Measurements from ENCODE around the gene PDXK.

The PDXK gene

DNA sequence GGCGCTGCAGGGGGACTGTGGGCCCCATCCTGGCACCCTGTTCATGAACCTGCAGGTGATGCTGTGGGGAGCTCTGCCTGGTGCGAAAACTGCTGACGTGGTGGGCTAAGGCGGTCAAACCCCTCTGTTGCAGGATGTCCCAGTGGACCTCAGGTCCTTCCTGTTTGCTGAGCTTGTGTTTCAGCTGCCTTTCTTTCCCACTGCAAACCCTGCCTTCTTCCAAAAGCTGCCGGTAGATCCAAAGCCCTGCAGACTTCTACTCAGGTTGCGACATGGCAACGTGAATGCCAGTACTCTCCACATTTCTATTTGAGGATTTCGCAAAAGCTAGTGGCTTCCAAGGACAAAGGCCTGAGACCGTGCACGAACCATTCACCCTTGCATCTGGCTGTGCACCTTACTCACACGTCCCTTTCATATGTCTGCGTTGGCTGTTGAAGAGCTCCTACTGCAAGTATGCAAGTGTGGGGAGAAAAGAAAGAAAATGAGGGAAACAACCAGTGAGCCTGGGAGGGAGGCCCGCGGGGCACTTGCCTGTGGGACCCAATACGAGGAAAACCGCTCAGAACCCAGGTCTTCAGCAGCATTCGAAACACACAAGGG, 64.3 kb downstream of the PDXK start:
- Histone ChIP-seq H3K9me3 (no peaks in the 10 kb centered on the region), H3K27ac (no peak overlapping the region), H3K4me1 (ENCODE audit: control insufficient read depth in 1 of 2, insufficient read depth in 1 of 2, low read depth in 1 of 2, low read length in 1 of 2) (peaks cover 0 to 11% of the 10 kb centered on the region in 2 experiments), H3K27me3 (no peaks in the 10 kb centered on the region), H3K4me3 (ENCODE audit: low read depth in 1 of 2, low read length in 1 of 2) (no peak overlapping the region), H3K36me3 (no peaks in the 10 kb centered on the region)
- TF ChIP-seq, protein P1, sequence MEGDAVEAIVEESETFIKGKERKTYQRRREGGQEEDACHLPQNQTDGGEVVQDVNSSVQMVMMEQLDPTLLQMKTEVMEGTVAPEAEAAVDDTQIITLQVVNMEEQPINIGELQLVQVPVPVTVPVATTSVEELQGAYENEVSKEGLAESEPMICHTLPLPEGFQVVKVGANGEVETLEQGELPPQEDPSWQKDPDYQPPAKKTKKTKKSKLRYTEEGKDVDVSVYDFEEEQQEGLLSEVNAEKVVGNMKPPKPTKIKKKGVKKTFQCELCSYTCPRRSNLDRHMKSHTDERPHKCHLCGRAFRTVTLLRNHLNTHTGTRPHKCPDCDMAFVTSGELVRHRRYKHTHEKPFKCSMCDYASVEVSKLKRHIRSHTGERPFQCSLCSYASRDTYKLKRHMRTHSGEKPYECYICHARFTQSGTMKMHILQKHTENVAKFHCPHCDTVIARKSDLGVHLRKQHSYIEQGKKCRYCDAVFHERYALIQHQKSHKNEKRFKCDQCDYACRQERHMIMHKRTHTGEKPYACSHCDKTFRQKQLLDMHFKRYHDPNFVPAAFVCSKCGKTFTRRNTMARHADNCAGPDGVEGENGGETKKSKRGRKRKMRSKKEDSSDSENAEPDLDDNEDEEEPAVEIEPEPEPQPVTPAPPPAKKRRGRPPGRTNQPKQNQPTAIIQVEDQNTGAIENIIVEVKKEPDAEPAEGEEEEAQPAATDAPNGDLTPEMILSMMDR (IDR thresholded peaks at IDR 0.05): no peak

DNA sequence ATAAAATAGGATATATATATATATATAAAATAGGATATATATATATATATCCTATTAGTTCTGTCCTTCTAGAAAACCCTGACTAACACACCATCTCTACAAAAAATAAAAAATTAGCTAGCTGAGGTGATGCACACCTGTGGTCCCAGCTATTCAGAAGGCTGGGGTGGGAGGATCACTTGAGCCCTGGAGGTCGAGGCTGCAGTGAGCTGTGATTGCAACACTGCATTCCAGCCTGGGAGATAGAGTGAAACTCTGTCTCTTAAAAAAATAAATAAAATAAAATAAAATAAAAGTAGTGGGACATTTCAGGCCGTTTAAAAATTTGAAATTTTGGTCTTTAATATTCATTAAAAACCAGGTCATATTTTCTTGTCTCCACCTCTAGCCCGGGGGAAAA, 66.2 kb downstream of the PDXK start:
- TF ChIP-seq, protein P1 (IDR thresholded peaks at IDR 0.05): no peak
- Histone ChIP-seq H3K27me3 (no peaks in the 10 kb centered on the region), H3K9me3 (no peaks in the 10 kb centered on the region), H3K27ac (no peak overlapping the region), H3K4me3 (ENCODE audit: low read depth in 1 of 2, low read length in 1 of 2) (no peak overlapping the region), H3K36me3 (no peaks in the 10 kb centered on the region), H3K4me1 (ENCODE audit: control insufficient read depth in 1 of 2, insufficient read depth in 1 of 2, low read depth in 1 of 2, low read length in 1 of 2) (peaks cover 9 to 18% of the 10 kb centered on the region in 2 experiments)

DNA sequence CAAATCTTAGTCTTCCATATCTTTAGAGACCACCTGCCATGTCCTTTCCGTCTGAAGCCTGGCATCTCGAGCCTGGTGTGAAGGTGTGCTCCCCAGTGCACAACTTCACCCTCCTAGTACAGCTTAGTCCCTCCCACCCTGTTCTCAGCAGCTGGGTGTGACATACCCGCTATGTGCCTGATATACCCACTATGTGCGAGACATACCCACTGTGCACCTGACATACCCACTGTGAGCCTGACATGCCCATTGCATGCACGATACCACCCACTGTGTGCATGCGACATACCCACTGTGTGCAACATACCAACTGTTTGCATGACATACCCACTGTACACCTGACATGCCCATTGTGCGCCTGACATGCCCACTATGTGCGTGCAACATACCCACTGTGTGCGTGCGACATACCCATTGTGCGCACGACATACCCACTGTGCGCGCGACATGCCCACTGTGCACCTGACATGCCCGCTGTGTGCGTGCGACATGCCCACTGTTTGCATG, 67.4 kb downstream of the PDXK start:
- H3K4me3 ChIP-seq (ENCODE audit: low read depth in 1 of 2, low read length in 1 of 2): no peak overlapping the region
- TF ChIP-seq, protein P1 (IDR thresholded peaks at IDR 0.05): no peak

GRCh38 chr21:43786807-43787440, 68.0 kb downstream of the PDXK start:
- no peaks in the 10 kb centered on the region for H3K27me3 ChIP-seq
- H3K9me3 ChIP-seq: no peaks in the 10 kb centered on the region
- H3K4me1 ChIP-seq (ENCODE audit: control insufficient read depth in 1 of 2, insufficient read depth in 1 of 2, low read depth in 1 of 2, low read length in 1 of 2): peaks cover 12 to 21% of the 10 kb centered on the region in 2 experiments
- TF ChIP-seq, protein P1 (IDR thresholded peaks at IDR 0.05): no peak
- H3K4me3 ChIP-seq (ENCODE audit: low read depth in 1 of 2, low read length in 1 of 2): no peak overlapping the region
- no peak overlapping the region for H3K27ac ChIP-seq
- H3K36me3 ChIP-seq: no peaks in the 10 kb centered on the region

More for the DNA sequence above, 67.4 kb downstream of the PDXK start:
- Histone ChIP-seq H3K9me3 (no peaks in the 10 kb centered on the region), H3K27me3 (no peaks in the 10 kb centered on the region), H3K27ac (no peak overlapping the region), H3K36me3 (no peaks in the 10 kb centered on the region), H3K4me1 (ENCODE audit: control insufficient read depth in 1 of 2, insufficient read depth in 1 of 2, low read depth in 1 of 2, low read length in 1 of 2) (peaks cover 12 to 21% of the 10 kb centered on the region in 2 experiments)

DNA sequence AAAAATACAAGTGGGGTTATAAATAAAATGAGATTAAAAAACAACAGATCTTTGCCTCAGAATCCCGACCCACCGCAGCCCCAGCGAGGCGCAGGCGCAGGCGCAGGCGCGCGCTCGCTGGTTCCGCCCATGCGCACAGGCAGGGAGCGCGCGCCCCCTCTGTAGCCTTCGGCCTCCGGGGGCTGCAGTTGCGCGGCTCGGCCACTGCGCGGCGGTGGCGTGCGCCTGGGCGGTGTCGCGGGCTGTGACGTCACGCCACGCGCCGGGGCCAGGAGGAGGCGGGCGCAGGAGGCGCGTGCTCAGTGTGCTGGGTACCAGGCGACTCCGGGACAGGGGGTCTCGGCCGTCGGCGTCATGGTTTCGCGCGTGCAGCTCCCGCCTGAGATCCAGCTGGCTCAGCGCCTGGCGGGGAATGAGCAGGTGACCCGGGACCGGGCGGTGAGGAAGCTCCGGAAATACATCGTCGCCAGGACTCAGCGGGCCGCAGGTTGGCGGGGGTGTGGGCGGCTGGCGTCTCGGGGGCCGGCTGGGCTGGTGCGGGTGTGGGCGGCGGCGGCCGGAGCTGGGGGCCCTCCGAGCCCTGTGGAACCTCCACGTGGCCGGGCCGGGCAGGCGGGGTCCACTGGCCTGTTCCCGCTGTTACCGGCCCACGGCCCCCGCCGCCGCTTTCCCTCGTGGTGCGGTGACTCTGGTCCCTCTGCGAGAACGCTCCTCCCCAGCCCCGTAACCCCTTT, 70.5 kb downstream of the PDXK start, which contains the start of gene RRP1:
TSS of gene RRP1 (plus strand) at position 302 of the 734 bp plus-strand sequence. CDS start at position 355, 53 bp downstream.
- H3K36me3 ChIP-seq: peaks cover 18% of the 10 kb centered on the region
- H3K9me3 ChIP-seq: no peaks in the 10 kb centered on the region
- peak within 1 kb of the TSS; percentile 82 to 89 for H3K4me3 ChIP-seq (ENCODE audit: low read depth in 1 of 2, low read length in 1 of 2)

More for the DNA sequence above, 70.5 kb downstream of the PDXK start, which contains the start of gene RRP1:
- H3K4me1 ChIP-seq (ENCODE audit: control insufficient read depth in 1 of 2, insufficient read depth in 1 of 2, low read depth in 1 of 2, low read length in 1 of 2): peaks cover 12 to 21% of the 10 kb centered on the region in 2 experiments
- peak within 1 kb of the TSS; percentile 79 for H3K27ac ChIP-seq
- H3K27me3 ChIP-seq: no peaks in the 10 kb centered on the region
- TF ChIP-seq, protein P1 (IDR thresholded peaks at IDR 0.05): peak; percentile 100
